HepG2 (cell line): ENCODE results near the gene RPS10. TPM values are rescaled to one million over a fixed set of nuclear protein-coding genes. Genes with fewer than 3 reads are reported as not detected.

Experiments
- BRF2 ChIP-seq: sonication (generic); formaldehyde crosslinking; IDR thresholded peaks from 2 replicates; pipeline ENCODE4 v1.8.1; 2022; ENCODE audit warnings: mild to moderate bottlenecking, missing genetic modification reagents
- E2F1 ChIP-seq: sonication (generic); formaldehyde crosslinking; IDR thresholded peaks from 2 replicates; pipeline ENCODE4 v1.5.0; 2020; ENCODE audit warnings: missing genetic modification reagents
- GABPB1 ChIP-seq: IDR thresholded peaks from 2 replicates; pipeline ENCODE4 v1.6.1; 2016; ENCODE audit warnings: mild to moderate bottlenecking, missing genetic modification reagents, moderate library complexity, missing compliant biosample characterization
- HMGA1 ChIP-seq: sonication (generic); formaldehyde crosslinking; conservative IDR thresholded peaks from 2 replicates; pipeline ENCODE4 v1.4.0; 2020; ENCODE audit warnings: missing genetic modification reagents
- KLF9 ChIP-seq: IDR thresholded peaks from 2 replicates; pipeline ENCODE4 v1.6.1; 2016; ENCODE audit warnings: low read depth
- LRRFIP1 ChIP-seq: sonication (generic); formaldehyde crosslinking; conservative IDR thresholded peaks from 2 replicates; pipeline ENCODE4 v1.4.0; 2020; ENCODE audit warnings: missing genetic modification reagents
- MAZ ChIP-seq, 2 experiments: sonication (generic) in 1 of 2; formaldehyde crosslinking in 1 of 2; IDR thresholded peaks; 2 replicates each; pipeline versions ENCODE4 v1.5.0 to v1.6.1; 2012 to 2020; ENCODE audit warnings: low read depth in 2 of 2, mild to moderate bottlenecking in 2 of 2, borderline replicate concordance in 1 of 2, improper control_type of control experiment in 1 of 2, low read length in 1 of 2, missing genetic modification reagents in 1 of 2, moderate library complexity in 1 of 2
- NR2F2 ChIP-seq: IDR thresholded peaks from 2 replicates; pipeline ENCODE4 v1.6.1; 2012; ENCODE audit warnings: low read depth, inconsistent platforms, borderline replicate concordance
- TAF15 ChIP-seq: fragments of 200-400 bp; formaldehyde crosslinking; IDR thresholded peaks from one replicate; pipeline ENCODE4 v1.6.1; 2018; ENCODE audit warnings: mild to moderate bottlenecking, low read depth, low read length; ENCODE audit not compliant: poor library complexity, severe bottlenecking
- ZBTB40 ChIP-seq, 2 experiments: fragments of 450-650 bp in 1 of 2; sonication (generic) in 1 of 2; formaldehyde crosslinking in 1 of 2; IDR thresholded peaks; 2 replicates each; pipeline versions ENCODE4 v1.6.1 to v1.8.0; 2016 to 2022; ENCODE audit warnings: antibody characterized with exemption in 1 of 2, mild to moderate bottlenecking in 1 of 2, missing genetic modification reagents in 1 of 2
- ZNF343 ChIP-seq: sonication (generic); formaldehyde crosslinking; IDR thresholded peaks from 2 replicates; pipeline ENCODE4 v1.4.0; 2020; ENCODE audit warnings: mild to moderate bottlenecking, missing genetic modification reagents
- ZNF562 ChIP-seq: sonication (generic); formaldehyde crosslinking; IDR thresholded peaks from 2 replicates; pipeline ENCODE4 v1.8.0; 2022; ENCODE audit warnings: missing genetic modification reagents, borderline replicate concordance
- polyA plus RNA-seq, 8 experiments: library from polyadenylated mRNA; depleted of rRNA in 3 of 8; stranded (reverse) in 7 of 8; unstranded in 1 of 8; fragments of >200 nt; fragmentation: Illumina TruSeq in 4 of 8; extraction: Trizol in 4 of 8; gene quantifications; 2 replicates each; pipeline versions ENCODE4 v1.2.1 to v1.2.3, GENCODE V29; 2011 to 2016; ENCODE audit warnings: low read depth in 4 of 8, missing spikeins in 1 of 8, mixed read lengths in 1 of 8; ENCODE audit not compliant: insufficient read depth in 1 of 8
- total RNA-seq, 5 experiments: library from RNA; depleted of rRNA; stranded (reverse); fragments of >200 nt; fragmentation: Illumina TruSeq; extraction: Trizol; gene quantifications; 2 replicates each; pipeline ENCODE4 v1.2.3, GENCODE V29; 2016; ENCODE audit warnings: low read depth in 1 of 5

RPS10 gene
- total and polyA plus RNA-seq, 2 of the 13 experiments (the other 11 are each of a cell fraction or from before 2014, with no cell fraction given), result 2,909 to 4,648 TPM

- TF ChIP-seq NR2F2 (peak; percentile 25; the same call in 1 of the 2 replicates), TAF15 (no peak), ZNF562 (CRISPR knock-in tag) (no peak), GABPB1 (CRISPR knock-in tag) (peak; percentile 45), MAZ (IDR thresholded peaks at IDR 0.05; ENCODE audit: borderline replicate concordance, low read depth, low read length) (no peak), MAZ (CRISPR knock-in tag; IDR thresholded peaks at IDR 0.05; ENCODE audit: low read depth) (peak; percentile 63; the same call in 1 of the 2 replicates), HMGA1 (CRISPR knock-in tag) (no peak), LRRFIP1 (CRISPR knock-in tag) (no peak), ZNF343 (CRISPR knock-in tag) (peak; percentile 67; the same call in 1 of the 2 replicates), ZBTB40 (IDR thresholded peaks at IDR 0.05) (no peak), ZBTB40 (CRISPR knock-in tag; IDR thresholded peaks at IDR 0.05) (0 out of 2 replicates have a peak, but pooled peaks have one; percentile 38), BRF2 (CRISPR knock-in tag) (no peak), KLF9 (CRISPR knock-in tag) (no peak), E2F1 (CRISPR knock-in tag) (no peak)
Measured at GRCh38 chr6:34457742-34458735, 32.2 kb upstream of the RPS10 start (continued).
